ENCODE data around the gene RMND5A.
"Not testable (repeated sequence)": the region's sequence is repeated elsewhere in the genome, so short reads cannot be mapped to it uniquely, and the experiment has no call there.

RMND5A gene

DNA sequence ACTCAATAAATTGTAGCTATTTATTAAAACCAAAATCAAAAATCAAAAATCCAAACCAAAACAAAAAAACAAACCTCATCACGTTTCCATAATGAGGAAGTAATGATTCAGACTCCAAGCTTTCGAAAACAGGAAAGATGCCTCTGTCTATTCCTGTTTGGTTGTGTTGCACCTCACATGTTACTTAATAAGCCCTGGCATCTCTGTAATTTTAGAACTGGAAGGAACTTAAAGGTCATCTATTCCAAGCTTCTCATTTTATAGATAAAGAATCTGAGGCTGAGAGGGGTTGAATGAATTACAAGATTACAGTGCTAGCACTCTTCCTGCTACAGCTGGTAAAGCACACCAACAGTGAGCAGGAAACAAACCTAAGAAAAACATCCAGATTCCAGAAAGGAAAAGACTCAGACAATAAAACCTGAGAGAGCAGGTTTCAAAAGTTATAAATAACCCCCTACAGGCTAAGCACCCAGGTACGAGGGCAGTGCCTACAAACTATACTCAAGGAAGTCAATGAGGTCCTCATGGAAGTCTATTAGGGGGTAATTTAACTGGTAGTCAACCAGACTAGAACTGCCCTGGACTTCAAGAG lies 5.4 kb upstream of the RMND5A start:
- DNase-seq (ENCODE audit: low spot score), result not testable (repeated sequence)

DNA sequence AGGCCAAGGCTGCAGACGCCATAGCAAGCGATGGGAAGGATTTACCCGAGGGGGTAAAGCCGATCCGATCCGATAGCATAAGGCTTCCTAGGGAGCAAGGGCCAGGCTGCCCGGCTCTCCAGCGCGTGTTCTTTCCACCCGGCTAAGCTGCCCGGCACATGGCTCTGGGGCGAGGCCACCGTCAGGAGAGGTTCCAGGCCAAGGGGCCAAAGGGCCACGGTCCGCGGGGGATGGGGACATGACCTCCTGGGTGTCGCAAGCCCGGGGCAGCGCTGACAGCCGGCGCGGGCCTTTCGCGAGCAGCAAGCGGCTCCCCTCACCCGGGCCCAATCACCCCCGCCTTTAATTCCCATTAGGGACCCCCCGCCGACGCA lies 841 bp upstream of the RMND5A start:
- DNase-seq (ENCODE audit: low spot score), result not testable (repeated sequence)

DNA sequence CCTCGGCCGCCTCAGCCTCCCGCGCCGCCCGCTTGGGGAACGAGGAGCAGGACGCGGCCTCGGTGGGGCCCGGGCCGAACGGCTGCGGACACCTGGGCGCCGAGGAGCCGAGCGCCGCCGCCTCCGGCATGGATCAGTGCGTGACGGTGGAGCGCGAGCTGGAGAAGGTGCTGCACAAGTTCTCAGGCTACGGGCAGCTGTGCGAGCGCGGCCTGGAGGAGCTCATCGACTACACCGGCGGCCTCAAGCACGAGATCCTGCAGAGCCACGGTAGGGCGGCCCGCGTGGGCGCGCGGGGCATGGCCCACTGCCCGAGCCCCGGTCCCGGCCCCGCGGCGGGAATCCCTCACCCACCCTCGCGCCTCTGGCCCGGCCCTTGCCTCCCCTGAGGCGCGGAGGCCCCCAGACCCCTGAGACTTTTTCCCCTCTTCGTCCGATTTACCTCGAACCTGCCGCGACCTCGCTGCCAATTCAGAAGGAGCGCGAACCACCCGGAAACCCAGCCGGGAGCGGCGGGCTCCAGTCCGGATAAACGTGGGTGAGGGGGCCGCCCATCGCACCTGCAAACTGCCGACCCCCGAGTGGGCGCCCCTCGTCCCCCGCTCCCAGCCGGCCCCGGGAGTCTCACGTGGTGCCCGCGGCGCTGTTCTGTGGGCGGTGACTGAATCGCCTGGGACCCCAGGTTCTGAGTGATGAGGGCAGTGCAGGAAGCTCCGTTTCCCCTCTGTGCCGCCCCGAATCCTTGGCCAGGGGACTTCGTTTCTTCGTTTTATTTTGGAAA lies 639 bp downstream of the RMND5A start:
- peak; percentile 36 for DNase-seq (ENCODE audit: low spot score)

DNA sequence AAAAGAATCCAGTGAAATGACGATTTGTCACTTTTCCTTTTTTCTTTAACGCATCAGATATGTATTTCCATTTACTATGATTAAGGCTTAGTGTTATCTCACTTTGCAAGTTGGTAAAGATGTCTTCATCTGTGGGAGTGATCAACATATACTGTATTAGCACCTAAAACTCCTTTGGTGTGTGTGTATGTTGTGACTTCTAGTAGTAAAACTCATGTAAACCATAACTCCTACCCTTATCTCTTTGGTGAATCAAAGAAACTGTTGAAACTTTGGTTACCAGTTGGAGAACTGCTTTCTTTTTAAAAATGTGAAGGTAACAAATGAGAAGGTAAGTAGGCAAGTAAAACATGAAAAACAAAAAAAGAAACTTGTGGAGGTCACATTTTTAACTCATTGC lies 5.6 kb downstream of the RMND5A start:
- DNase-seq (ENCODE audit: low spot score), result not testable (repeated sequence)

DNA sequence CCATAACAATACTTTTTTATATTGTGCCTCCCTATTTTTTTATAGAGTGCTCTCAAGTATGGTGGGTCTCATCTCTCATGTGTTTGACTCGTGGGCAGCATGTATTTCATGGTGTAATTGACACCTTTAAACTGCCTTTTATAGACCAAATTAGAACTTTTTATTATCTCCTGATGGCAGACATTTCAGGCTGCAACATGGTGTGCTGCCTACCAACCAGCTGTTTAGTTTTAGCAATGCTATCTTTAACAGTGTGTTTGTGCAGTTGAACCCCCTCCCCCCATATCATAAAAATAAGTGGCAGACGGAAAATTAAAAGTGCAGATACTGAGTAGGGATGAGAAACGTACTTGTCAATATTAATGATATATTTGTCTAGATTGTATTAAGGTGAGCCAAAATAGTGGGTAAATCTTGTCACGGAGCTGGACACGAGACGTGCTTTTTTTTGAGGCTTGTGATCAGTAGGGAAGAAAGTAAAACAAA lies 12.0 kb downstream of the RMND5A start:
- DNase-seq (ENCODE audit: low spot score), result not testable (repeated sequence)

DNA sequence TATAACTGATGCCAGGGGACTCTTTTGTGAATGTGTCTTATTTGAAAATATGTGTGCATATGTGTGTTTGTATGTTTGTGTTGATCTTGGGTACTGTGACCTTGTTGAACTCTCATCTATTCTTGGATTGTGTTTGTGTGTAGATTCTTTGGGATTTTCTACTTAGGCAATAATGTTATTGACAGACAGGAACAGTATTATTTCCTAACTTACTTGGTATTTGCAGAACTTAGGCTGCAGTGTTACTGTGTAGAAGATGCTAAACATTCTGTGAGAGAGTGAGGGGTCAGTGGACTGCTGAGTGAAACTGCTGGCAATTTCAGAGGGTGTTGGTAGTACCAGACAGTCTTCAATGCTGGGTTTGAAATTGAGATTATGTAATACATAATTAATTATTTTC lies 12.7 kb downstream of the RMND5A start:
- not testable (repeated sequence) for DNase-seq (ENCODE audit: low spot score)

DNA sequence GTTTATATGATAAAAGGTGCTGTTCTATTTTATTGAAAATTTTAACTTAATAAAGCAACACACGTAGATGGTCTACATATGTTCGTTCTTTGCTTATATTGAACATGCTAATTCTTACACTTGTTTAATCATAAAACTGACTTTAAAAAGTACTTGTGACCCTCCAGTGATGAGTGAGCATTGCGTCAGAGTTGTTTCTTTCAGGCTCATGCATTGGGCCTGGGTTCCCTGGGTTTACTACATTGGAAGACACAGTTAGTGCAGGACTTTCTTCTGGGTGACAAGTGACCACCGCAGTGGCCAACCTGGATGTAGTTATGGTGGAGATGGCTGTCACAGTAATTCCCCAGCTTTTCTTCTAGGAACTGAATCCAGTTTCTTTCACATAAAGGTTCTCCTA lies 13.4 kb downstream of the RMND5A start:
- not testable (repeated sequence) for DNase-seq (ENCODE audit: low spot score)

DNA sequence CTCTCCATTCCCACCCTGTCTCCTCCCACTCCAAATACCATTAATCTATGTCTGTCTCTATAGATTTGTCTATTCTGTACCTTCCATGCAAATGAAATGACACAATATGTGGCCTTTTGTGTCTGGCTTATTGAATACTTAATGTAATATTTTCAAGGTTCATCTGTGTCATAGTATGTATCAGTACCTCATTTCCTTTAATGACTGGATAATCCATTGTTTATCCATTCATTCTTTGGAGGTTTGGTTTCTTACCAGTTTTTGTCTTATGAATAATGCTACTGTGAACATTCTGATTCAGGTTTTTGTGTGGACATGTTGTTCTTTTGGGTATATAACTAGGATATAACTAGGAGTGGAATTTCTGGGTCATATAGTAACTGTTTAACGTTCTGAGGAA lies 14.8 kb downstream of the RMND5A start:
- DNase-seq (ENCODE audit: low spot score), result not testable (repeated sequence)

DNA sequence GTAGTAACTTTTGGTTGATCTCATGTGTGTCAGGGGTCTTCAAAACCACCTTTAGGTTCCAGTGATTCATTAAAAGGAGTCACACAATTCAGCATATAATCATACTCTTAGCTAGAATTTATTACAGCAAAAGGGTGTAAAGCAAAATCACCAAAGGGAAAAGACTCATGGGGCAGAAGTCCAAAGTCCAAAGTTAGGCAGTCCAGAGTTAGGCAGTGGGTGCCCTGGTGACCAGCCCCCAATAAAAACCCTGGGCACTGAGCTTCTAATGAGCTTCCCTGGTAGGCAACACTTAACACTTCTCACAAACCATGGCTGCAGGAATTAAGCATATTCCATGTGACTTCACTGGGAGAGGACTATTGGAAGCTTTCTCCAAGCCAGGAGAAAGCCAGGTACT lies 19.4 kb downstream of the RMND5A start:
- not testable (repeated sequence) for DNase-seq (ENCODE audit: low spot score)

DNA sequence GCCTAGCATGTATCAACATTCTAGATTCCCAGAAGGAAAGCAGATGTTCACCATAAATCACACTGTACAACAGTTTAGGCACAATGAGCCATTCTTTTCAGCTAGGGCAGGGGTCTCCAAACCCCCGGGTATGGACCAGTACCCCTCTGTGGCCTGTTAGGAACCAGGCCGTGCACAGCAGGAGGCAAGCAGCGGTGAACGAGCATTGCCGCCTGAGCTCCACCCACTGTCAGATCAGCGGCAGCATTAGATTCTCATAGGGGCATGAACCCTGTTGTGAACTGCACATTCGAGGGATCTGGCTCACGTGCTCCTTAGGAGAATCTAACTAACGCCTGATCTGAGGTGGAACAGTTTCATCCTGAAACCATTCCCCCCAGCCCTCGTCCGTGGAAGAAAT lies 19.8 kb downstream of the RMND5A start:
- not testable (repeated sequence) for DNase-seq (ENCODE audit: low spot score)

DNA sequence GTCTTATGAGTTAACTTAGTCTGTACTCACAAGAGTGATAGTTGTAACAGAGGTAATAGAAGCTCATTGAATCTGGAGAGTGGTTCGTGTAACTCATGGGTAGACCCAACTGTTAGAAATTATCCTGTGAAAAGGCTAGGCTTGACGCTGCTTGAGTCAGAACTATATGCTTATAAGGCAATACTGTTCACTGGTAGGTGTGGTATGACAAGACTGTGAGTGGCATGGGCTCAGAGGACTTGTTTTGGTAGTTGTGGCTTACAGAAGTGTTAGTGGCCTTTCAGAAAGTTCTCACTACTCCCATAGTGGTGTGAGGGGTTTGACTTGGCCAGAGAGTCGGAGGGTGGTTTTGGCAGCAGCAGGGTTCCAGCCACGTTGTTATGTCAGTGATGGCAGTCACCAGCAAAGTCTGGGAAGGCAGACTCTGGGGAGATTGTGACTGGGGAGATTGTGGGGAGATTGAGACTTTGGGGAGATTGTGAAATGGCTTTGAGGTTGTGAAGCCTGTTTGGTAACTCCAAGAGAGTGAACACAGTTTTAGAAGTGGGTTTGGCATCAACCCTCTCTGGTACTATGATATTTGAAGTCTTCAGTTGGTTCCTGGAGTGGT lies 21.9 kb downstream of the RMND5A start:
- not testable (repeated sequence) for DNase-seq (ENCODE audit: low spot score)

DNA sequence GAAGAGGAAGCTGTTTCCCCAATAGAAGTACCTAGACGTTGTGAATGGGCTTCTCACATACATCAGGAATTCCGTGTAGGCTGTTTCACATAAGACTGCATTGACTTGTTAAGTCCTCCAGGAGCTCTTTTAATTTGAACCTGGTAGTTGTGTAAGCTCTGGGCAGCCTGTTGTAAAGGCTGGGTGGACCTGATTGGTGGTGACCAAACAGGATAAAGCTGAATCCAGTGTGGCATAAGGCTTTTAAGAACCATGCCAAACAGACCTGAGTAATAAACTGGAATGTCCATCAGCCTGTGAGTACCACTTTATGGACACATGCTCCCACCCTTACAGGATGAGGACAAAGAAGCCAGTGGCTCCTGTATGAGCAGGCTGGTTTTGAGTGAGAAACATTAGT lies 24.1 kb downstream of the RMND5A start:
- DNase-seq (ENCODE audit: low spot score), result no peak

DNA sequence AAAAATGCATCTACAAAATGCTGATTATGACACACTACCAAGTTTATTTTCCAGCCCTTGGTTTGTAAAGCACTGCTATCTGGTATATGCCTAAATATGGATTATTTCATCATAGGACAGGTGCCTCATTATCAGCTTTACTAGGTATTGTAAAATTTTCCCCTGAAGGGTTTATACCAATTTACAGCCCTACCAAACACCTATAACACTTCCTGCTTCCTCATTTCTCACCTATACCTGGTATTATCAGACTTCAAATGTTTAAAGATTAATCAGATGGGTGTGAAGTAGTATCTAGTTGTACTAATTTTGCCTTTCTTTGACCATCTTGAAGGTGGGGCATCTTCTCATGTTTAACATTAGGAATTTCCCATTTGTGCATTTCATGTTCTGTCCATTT lies 26.8 kb downstream of the RMND5A start:
- no peak for DNase-seq (ENCODE audit: low spot score)

DNA sequence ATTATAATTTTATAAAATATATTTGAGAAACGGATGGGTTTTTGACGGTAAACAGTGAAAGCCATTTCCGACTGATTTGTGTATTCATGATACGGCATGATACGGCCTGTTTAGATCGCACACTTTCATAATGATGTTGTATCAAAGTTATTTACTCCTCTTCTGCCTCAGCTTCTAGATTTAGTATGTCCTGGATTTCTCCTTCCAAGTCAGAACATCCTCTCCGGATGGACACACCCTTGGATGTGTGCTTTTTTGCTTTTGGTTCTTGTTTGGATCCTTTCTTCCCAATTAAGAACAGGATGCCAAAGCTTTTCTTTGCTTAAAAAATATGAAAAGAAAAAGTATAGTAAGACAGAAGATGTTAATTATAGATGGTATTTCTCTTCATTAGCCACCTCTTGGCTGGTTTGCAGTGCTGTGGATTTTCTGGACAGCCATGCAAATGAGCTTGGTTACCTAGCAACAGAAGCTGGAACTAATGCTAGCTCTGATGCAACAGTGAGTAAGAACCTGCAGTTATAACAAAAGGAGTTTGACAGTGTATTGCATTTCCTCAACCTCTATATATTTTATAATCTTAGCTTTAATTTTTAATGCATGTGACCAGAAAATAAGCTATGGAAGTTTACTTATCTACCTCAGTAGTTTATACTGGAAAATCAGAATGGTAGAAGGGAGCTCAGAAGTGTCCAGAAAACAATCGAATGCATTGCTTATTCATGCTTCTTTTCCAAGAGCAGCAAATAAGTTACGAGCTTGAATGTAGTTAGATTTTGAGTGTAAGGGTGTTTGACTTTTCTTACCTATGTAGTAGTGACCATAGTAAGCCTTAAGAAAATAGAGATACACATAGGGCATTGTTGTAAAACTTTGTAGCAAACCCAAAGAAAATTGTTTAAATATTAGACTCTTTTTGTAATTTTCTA lies 27.9 kb downstream of the RMND5A start:
- peak; percentile 76 for DNase-seq (ENCODE audit: low spot score)

DNA sequence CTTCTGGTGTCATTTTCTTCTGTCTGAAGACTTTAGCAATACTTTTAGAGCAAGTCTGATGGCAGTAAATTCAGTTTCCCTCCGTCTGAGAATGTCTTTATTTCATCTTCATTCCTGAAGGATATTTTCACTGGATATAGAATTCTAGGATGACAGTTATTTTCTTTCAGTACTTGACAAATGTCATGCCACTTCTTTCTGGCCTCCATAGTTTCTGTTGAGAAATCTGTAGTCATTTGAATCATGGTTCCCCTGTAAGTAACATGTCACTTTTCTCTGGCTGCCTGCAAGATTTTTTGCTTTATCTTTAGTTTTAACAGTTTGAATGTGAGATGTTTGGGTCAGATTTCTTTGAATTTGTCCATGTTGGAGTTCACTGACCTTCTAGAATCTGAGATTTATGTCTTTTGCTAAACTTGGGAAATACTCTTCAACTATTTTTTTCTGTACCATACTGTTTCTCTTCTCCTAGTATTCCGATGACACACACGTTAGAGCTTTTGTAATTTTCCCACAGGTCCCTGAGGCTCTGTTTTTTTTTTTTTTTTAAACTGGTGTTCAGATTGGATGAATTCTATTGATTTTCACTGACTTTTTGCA lies 30.2 kb downstream of the RMND5A start:
- DNase-seq (ENCODE audit: low spot score), result no peak

DNA sequence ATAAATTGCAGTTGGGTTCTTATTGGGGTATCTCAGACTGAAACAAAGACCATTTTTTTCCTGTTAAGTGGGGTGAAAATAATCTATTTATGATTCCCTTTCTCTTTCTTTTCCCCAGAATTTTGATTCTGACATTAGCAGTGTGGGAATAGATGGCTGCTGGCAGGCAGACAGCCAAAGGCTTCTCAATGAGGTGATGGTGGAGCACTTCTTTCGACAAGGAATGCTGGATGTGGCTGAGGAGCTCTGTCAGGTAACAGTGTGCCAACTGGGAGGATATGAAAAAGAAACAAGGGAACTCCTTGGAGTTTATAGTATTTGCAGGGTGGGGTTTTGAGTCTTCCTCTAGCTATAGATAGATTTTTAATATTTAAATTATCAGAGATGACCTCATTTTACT lies 31.7 kb downstream of the RMND5A start:
- DNase-seq (ENCODE audit: low spot score), result no peak

DNA sequence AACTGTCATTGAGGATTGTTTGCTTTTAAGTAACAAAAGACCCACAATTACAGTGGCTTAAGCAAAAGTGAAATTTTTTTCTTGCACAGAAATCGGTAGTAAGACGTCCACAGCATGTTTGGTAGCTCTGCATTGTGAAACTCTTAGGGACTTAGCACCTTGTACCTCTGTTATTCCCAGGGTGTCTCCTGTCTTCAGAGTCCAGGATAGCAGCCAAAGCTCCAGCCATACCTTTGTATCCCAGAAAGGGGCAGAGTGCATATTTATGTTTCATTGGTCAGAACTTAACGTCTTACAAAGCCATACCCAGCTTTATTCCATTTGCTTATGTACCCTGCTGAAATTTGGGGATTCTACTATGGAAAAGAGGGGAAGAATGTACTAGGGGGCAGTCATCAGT lies 32.8 kb downstream of the RMND5A start:
- DNase-seq (ENCODE audit: low spot score), result no peak

DNA sequence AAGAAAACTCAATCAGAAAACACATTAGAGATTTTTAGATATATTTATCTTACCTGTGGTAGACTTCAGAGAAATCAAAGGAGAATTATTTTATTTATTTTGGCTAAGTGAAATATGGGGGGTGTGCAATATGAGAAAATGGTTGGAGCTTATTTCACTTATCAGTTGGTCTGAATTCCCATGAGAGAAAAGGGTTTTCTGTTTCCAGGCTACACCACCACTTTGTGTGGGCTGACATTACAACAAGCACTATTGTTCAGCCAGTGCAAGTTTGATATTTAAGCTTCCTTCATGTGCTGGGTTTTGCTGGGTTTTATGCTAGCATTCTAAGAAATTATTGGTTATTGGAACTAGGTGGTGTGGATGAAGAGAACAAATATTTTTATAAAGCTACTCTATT lies 33.5 kb downstream of the RMND5A start:
- no peak for DNase-seq (ENCODE audit: low spot score)

DNA sequence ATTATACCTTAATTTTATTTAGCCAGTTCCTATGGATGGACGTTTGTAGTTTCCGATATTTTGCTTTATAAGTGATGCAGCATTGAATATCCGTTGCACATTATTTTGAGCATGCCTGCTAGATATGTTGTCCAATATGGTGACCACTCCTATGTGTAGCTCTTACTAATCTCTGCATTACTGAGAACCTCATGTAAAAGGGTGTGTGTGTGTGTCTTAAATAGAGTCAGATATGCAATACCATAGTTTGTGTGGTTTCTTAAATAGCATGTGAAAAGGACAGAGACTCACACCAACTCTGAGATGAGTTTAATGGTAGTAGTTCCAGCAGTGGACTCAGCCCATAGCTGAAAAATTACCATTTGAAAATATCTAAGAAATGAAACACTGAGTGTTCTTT lies 38.3 kb downstream of the RMND5A start:
- no peak for DNase-seq (ENCODE audit: low spot score)

DNA sequence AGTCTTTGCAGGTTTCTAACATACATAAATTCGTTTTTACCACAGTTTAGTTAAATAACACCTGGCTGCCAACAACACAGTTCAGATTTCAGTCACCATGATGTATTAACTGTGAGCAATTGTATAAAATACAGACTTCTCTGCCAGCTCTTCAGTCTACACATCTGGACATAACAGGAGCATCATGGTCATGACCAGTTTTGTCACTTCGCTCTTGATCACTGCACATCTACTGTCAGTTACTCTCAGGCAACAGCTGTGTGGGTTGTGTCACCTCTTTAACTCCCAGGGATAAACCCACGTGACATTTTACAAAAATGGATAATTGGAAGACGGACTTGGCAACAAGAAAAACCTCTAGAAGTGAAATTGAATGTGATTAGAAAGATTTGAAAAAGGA lies 40.3 kb downstream of the RMND5A start:
- no peak for DNase-seq (ENCODE audit: low spot score)

DNA sequence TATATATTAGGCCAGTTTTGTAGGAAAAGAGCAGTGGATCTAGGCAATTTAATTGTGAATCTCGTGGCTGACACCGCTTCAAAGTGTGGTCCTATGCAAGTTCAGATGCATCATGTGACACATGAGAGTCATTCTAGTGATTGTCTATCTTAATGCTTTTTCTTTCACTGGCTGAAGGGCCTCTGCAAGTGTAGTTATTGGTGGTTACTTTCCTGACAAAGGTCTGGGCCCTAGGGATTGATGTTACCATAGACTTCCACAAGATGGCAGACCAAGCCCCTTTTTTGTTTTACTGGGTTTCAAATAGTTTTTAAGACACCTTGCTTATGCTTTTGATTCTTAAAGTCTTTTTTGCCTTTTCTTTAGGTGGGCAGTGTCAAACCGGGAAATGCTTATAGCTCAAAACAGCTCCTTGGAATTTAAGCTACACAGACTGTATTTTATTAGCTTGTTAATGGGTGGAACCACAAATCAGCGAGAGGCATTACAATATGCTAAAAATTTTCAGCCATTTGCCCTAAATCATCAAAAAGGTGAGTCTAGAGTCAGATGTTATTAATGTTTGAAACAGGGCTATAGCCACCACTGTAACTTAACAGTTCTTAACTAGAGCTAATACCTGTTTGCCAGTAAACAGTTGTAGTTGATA lies 44.7 kb downstream of the RMND5A start:
- peak; percentile 52 for DNase-seq (ENCODE audit: low spot score)
